ENCODE results near the gene LOXL3.

LOXL3 gene

GRCh38 chr2:74525717-74526648 lies 27.8 kb downstream of the LOXL3 start, which contains the start of gene DQX1:
Gene DQX1 (minus strand): TSS chr2:74526231. CDS start chr2:74525729, 502 bp downstream.
- no peak for DNase-seq

- no peak for DNase-seq
Observed at GRCh38 chr2:74524955-74525716, 28.6 kb downstream of the LOXL3 start.

GRCh38 chr2:74524005-74524404 lies 29.7 kb downstream of the LOXL3 start:
- DNase-seq: no peak

GRCh38 chr2:74522516-74522915 lies 31.2 kb downstream of the LOXL3 start:
- no peak for DNase-seq

DNA sequence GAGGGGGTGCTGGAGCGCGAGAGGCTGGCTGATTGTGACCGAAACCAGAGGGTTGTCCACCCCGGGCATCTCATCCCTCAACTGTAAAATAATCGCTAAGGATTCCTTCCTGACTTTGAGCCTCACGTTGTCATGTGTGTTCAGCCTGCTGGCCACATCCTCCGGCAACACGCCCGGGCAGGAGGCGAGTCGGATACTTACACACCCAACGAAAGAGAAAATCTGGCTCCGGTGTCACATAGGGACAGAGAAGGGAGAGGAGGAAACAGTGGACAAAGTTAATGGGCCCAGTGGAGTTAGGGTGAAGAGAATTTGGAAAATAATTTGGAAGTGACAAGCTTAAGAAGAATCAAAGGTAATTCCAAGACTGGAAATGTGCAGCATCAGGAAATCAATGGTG lies 37.1 kb downstream of the LOXL3 start:
- no peak for DNase-seq

- peak; percentile 73 to 75 for DNase-seq
Observed at GRCh38 chr2:74515981-74516633, 37.6 kb downstream of the LOXL3 start.

GRCh38 chr2:74515271-74515980 lies 38.3 kb downstream of the LOXL3 start:
- no peak for DNase-seq

GRCh38 chr2:74514368-74515270 lies 39.1 kb downstream of the LOXL3 start, which contains the start of gene TLX2:
Gene TLX2 (plus strand): TSS chr2:74514450. CDS start chr2:74514807, 357 bp downstream.
- DNase-seq: no peak

GRCh38 chr2:74513605-74514367 lies 40.0 kb downstream of the LOXL3 start:
- no peak for DNase-seq

- no peak for DNase-seq
Observed at GRCh38 chr2:74512744-74513604, 40.8 kb downstream of the LOXL3 start.

DNA sequence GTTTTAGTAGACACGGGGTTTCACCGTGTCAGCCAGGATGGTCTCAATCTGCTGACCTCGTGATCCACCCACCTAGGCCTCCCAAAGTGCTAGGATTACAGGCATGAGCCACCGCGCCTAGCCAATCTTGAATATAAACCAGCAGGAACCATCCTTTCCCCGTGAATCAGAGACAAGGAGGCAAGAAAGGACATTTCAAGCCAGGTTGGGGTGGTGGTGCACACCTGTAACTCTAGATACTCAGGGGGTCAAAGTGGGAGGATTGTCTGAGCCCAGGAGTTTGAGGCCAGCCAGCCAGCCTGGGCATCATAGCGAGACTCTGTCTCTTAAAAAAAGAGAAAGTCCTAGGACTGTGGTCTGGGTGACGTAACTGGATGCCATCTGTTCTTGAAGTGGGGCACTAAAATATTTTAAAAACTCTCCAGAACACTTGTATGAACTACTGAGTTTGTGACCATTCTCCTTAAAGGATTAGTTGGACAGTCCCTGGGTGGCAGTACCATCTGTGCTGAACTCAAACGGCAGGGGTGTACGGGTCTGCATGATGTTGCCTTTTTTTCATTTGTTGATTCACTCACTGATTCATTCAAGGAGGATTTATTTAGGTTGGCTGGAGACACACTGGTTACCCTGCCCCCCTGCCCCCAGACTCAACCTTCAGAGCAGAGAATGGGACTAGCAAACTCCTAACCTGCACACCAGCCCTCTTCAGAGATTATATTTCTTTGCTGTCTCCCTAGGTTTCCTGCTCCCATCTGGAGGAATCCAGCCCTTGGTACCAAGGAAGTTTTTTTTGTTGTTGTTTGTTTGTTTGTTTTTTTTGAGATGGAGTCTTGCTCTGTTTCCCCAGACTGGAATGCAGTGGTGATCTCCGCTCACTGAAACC lies 42.4 kb downstream of the LOXL3 start:
- no peak for DNase-seq

DNA sequence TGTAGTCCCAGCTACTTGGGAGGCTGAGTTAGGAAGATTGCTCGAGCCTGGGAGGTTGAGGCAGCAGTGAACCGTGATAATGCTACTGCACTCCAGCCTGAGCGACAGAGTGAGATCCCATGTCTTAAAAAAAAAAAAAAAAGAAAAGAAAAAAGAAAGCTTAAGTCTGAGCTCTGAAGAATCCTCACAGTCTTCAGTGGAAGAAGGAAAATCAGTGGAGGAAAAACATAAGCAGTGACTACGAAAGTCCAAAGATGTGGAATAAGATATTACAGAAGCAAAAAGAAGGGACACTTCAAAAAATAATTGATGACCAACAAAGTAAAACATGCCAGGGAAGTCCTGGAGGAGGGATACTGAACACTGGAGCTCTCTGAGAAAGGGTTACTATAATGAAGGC lies 43.5 kb downstream of the LOXL3 start:
- DNase-seq: no peak

DNA sequence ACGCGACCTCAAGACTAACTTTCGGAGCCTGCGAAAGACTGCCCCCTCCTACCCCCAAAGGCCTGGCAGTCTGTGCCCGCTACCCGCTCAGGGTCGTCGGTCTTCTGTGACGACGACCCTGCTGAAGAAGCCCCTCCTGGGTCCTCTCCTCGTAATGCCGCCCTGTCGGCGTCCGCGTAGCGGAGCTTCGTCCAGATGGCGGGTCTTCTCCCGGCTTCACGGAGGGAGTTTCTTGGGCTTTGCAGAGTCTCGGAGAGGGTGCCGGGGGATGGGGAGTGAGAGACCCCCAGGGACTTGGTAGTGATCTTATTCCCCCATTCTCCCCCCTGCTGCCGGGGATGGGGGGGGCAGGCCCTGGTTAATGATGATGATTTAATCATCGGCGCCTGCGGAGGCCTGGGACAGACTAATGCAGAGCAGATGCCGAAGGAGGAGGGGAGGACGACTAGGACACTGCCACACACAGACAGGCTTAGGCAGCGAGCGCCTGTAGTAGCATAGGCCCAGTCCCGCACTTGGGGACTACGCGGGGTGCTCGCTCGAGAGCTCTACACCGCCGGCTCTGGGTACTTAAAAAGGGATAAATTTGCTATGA lies 45.7 kb downstream of the LOXL3 start:
- DNase-seq: no peak

- peak; percentile 99 for DNase-seq
Observed at GRCh38 chr2:74507145-74507925, 46.4 kb downstream of the LOXL3 start, which contains the start of gene PCGF1. Gene PCGF1 (minus strand): TSS chr2:74507695. CDS start chr2:74507668, 27 bp downstream.

DNA sequence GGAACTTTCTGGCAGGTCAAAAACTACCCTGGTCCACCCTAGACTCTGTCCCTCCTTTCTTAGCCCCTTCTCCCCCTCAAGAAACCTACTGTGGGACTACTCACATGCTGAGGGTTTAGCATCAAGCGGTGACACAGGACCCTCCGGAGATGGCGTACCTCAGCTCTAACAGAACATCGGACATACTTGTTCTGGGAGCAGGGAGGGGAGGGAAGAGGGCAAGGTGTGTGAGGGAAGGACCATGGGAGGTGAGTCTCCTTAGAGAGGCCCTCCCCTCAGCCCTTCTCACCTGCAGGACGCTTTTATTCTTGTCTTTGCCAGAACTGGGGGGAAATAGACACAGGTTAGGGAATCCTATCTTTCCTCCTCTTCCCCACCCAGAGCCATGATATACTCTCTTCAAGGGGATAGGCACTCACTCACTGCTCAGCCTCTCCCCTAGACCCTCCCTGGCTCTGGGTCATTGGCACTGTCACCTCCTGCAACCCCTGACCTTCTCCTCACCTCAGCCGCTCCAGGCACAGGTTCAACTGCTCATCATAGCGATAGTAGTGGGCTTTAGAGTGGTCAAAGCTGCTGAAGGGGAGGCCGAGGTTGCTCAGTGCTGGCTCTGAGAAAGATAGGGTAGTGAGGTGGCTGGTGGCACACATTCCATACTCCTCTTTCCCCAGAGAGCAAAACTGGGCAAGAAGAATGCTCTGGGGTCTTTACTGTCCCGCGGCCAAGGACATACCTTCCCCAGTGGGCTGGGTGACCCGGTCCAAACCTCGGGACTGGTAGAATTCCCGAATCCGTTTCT lies 48.1 kb downstream of the LOXL3 start:
- no peak for DNase-seq

GRCh38 chr2:74504591-74504990 lies 49.2 kb downstream of the LOXL3 start:
- no peak for DNase-seq

Measured in activated CD4-positive, alpha-beta T cell treated with anti-CD3 and anti-CD28 coated beads, Interleukin-2, amount 50 U/mL, for 4 hours (primary cell).